ENCODE measurements around the gene TAL1.

DNA sequence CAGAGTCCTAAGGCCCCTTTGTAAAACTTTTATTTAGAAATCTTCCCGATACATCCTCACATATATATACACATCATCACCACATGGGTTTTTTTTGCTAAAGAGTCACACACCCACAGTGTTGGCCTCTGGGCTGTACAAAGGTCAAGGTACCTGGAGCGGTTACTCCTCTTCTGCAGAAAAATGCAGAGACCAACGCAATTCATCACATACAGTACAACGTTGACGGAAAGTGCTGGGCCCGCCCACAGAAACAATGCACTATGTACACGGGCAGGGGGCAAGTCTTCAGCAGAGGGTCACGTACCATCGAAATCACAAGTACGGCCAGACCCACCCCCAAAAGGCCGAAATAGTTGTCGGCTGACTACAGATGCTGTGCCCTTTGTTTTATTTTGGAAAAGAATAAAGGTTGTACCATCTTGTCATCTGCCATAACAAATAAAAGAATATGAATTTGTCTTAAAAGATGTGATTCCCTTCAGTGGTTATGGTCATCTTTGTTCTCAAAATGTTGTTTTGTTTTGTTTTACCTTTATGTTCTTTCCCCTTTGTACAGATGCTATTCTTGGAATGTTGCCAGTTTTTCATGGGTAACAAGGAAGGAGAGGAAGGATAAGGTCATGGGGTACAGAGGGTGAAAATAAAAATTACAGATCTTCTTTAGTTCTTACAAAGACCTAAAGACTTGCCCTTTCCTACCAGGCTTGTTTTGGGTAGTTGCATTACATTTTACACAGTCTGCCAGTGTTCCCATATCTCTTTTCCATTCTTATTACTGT, 15.6 kb downstream of the TAL1 start:
- TF ChIP-seq, protein P1, sequence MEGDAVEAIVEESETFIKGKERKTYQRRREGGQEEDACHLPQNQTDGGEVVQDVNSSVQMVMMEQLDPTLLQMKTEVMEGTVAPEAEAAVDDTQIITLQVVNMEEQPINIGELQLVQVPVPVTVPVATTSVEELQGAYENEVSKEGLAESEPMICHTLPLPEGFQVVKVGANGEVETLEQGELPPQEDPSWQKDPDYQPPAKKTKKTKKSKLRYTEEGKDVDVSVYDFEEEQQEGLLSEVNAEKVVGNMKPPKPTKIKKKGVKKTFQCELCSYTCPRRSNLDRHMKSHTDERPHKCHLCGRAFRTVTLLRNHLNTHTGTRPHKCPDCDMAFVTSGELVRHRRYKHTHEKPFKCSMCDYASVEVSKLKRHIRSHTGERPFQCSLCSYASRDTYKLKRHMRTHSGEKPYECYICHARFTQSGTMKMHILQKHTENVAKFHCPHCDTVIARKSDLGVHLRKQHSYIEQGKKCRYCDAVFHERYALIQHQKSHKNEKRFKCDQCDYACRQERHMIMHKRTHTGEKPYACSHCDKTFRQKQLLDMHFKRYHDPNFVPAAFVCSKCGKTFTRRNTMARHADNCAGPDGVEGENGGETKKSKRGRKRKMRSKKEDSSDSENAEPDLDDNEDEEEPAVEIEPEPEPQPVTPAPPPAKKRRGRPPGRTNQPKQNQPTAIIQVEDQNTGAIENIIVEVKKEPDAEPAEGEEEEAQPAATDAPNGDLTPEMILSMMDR (IDR thresholded peaks at IDR 0.05 in 4 of 5, conservative IDR thresholded peaks at IDR 0.05 in 1 of 5) = no peak
- TF ChIP-seq POLR2A (IDR thresholded peaks at IDR 0.05) = no peak

Measured in gastrocnemius medialis (tissue), 4 donors.